HG02840 (cell line): ENCODE results near the gene FRAT2.

Experiments used
- ATAC-seq: cut with Tn5 transposase; IDR thresholded peaks from one replicate; pipeline ENCODE4 v1.9.1; 2021; ENCODE audit warnings: mild to moderate bottlenecking, moderate library complexity, moderate number of reproducible peaks; ENCODE audit not compliant: unreplicated experiment, low FRiP score

Gene FRAT2

GRCh38 chr10:97334370-97335175 is at the start of gene FRAT2:
Gene FRAT2, minus strand, starts transcription at chr10:97334729. Its CDS starts 157 bp downstream, at chr10:97334572.
- ATAC-seq, result peak; percentile 82

GRCh38 chr10:97384156-97384555 is 49.6 kb upstream of the FRAT2 start:
- ATAC-seq, result no peak

GRCh38 chr10:97383159-97383558 is 48.6 kb upstream of the FRAT2 start:
- ATAC-seq, result no peak

GRCh38 chr10:97381626-97382025 is 47.1 kb upstream of the FRAT2 start:
- ATAC-seq, result no peak

- no peak for ATAC-seq
Observed at GRCh38 chr10:97380516-97380915, 46.0 kb upstream of the FRAT2 start.

- no peak for ATAC-seq
Observed at GRCh38 chr10:97378933-97379921, 44.7 kb upstream of the FRAT2 start.

- ATAC-seq, result no peak
Observed at GRCh38 chr10:97376413-97376812, 41.9 kb upstream of the FRAT2 start.

- no peak for ATAC-seq
Observed at GRCh38 chr10:97373456-97373855, 38.9 kb upstream of the FRAT2 start.

- no peak for ATAC-seq
Observed at GRCh38 chr10:97372233-97372875, 37.8 kb upstream of the FRAT2 start.

- ATAC-seq, result no peak
Observed at GRCh38 chr10:97371696-97372095, 37.2 kb upstream of the FRAT2 start.

- no peak for ATAC-seq
Observed at GRCh38 chr10:97367126-97367649, 32.7 kb upstream of the FRAT2 start.

GRCh38 chr10:97366572-97366971 is 32.0 kb upstream of the FRAT2 start:
- ATAC-seq, result no peak

- ATAC-seq, result no peak
Observed at GRCh38 chr10:97365761-97366351, 31.3 kb upstream of the FRAT2 start.

GRCh38 chr10:97363071-97363470 is 28.5 kb upstream of the FRAT2 start:
- no peak for ATAC-seq

- ATAC-seq, result no peak
Observed at GRCh38 chr10:97362310-97363033, 27.9 kb upstream of the FRAT2 start.

- no peak for ATAC-seq
Observed at GRCh38 chr10:97361537-97361901, 27.0 kb upstream of the FRAT2 start.

GRCh38 chr10:97360705-97361536 is 26.4 kb upstream of the FRAT2 start:
- ATAC-seq, result no peak

GRCh38 chr10:97358781-97359180 is 24.3 kb upstream of the FRAT2 start:
- no peak for ATAC-seq

- no peak for ATAC-seq
Observed at GRCh38 chr10:97358349-97358748, 23.8 kb upstream of the FRAT2 start.
